HFFc6 (cell line): ENCODE data around the gene NEIL3. TPM values are rescaled to one million over a fixed set of nuclear protein-coding genes. Genes with fewer than 3 reads are reported as not detected.

Source experiments
- DNase-seq: peaks from one replicate; pipeline ENCODE4 v3.0.0-alpha.2; 2018
- H3K27ac Mint-ChIP-seq: 2 replicates; pipeline ENCODE4 v1.8.0; 2020; ENCODE audit warnings: mild to moderate bottlenecking, mixed read lengths
- H3K27me3 Mint-ChIP-seq: 2 replicates; pipeline ENCODE4 v1.8.0; 2021; ENCODE audit warnings: mild to moderate bottlenecking, moderate library complexity, mixed read lengths; ENCODE audit not compliant: insufficient read depth
- H3K36me3 Mint-ChIP-seq: 2 replicates; pipeline ENCODE4 v1.8.0; 2021; ENCODE audit warnings: low read depth, mixed read lengths
- H3K4me1 Mint-ChIP-seq: 2 replicates; pipeline ENCODE4 v1.8.0; 2020; ENCODE audit warnings: low read depth, mixed read lengths
- H3K4me3 Mint-ChIP-seq: 2 replicates; pipeline ENCODE4 v1.8.0; 2020; ENCODE audit warnings: mild to moderate bottlenecking, moderate library complexity, mixed read lengths
- H3K9me3 Mint-ChIP-seq: 2 replicates; pipeline ENCODE4 v1.8.0; 2020; ENCODE audit warnings: mild to moderate bottlenecking, mixed read lengths
- total RNA-seq, 6 experiments: library from RNA; stranded (reverse); fragmentation: NEBNext Ultra II Directional; extraction: Animal tissue kit (Norgen Biotek cat#: 25700); gene quantifications; 2 replicates in 1 of 6; 3 replicates in 5 of 6; pipeline ENCODE4 v1.2.3, GENCODE V29; 2021
- TF ChIP-seq, protein P1 (sequence below): fragments of 200-600 bp; sonication (generic); IDR thresholded peaks from 2 replicates; pipeline ENCODE4 v1.5.0; 2021; ENCODE audit warnings: antibody characterized with exemption, mild to moderate bottlenecking

The NEIL3 gene
- total RNA-seq, 6 experiments from 2014 or later = 4.1 to 9.5 (median 9.0) TPM

GRCh38 chr4:177313263-177313662 lies 3.6 kb downstream of the NEIL3 start:
- TF ChIP-seq, protein P1, sequence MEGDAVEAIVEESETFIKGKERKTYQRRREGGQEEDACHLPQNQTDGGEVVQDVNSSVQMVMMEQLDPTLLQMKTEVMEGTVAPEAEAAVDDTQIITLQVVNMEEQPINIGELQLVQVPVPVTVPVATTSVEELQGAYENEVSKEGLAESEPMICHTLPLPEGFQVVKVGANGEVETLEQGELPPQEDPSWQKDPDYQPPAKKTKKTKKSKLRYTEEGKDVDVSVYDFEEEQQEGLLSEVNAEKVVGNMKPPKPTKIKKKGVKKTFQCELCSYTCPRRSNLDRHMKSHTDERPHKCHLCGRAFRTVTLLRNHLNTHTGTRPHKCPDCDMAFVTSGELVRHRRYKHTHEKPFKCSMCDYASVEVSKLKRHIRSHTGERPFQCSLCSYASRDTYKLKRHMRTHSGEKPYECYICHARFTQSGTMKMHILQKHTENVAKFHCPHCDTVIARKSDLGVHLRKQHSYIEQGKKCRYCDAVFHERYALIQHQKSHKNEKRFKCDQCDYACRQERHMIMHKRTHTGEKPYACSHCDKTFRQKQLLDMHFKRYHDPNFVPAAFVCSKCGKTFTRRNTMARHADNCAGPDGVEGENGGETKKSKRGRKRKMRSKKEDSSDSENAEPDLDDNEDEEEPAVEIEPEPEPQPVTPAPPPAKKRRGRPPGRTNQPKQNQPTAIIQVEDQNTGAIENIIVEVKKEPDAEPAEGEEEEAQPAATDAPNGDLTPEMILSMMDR = no peak
- peaks cover under 1% of the 10 kb centered on the region; the same call in 1 of the 2 replicates for H3K36me3 Mint-ChIP-seq

DNA sequence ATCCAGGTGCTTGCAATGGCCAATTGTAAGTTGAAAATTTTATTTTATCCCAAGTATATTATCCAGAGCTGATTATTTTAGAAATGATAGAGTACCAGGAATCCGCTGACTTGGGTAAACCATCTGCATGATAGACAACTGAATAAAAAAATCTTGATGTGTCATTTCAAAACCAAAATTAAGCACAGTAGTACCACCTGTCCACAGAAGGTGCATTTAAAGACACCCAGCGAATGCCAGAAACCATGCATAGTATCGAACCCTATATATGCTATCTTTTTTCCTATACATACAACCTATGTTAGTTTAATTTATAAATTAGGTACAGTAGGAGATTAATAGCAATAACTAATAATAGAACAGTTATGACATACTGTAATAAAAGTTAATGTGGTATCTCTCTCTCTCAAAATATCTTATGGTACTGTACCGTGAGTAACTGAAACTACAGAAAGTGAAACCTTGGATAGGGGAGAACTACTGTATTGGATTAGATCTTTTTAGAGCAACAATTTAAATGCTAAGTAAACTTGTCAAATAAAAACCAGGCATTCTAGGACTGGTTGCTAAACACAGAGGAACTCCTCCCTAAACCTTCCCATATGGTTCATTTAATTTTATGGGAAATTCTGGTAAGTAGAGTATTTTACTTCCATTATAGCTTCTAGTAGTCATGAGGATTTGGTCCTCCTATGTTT lies 6.2 kb downstream of the NEIL3 start:
- Mint-ChIP-seq H3K27me3 (no peaks in the 10 kb centered on the region), H3K36me3 (peaks cover 6% of the 10 kb centered on the region; the same call in 1 of the 2 replicates), H3K27ac (peak overlapping the region; percentile 44), H3K4me3 (peak overlapping the region; percentile 57), H3K4me1 (peaks cover 86% of the 10 kb centered on the region), H3K9me3 (no peaks in the 10 kb centered on the region)
- TF ChIP-seq, protein P1 = no peak
- DNase-seq = no peak

More at GRCh38 chr4:177313263-177313662, 3.6 kb downstream of the NEIL3 start:
- no peaks in the 10 kb centered on the region for H3K9me3 Mint-ChIP-seq
- peak overlapping the region; percentile 56 for H3K4me3 Mint-ChIP-seq
- no peaks in the 10 kb centered on the region for H3K27me3 Mint-ChIP-seq
- no peak for DNase-seq
- H3K4me1 Mint-ChIP-seq = peaks cover 83% of the 10 kb centered on the region
- H3K27ac Mint-ChIP-seq = peak overlapping the region; percentile 34

GRCh38 chr4:177320721-177321120 lies 11.0 kb downstream of the NEIL3 start:
- Mint-ChIP-seq H3K4me3 (no peak overlapping the region), H3K9me3 (no peaks in the 10 kb centered on the region), H3K27me3 (no peaks in the 10 kb centered on the region), H3K27ac (peak overlapping the region; percentile 21; the same call in 1 of the 2 replicates), H3K4me1 (peaks cover 66% of the 10 kb centered on the region), H3K36me3 (peaks cover 23% of the 10 kb centered on the region)
- TF ChIP-seq, protein P1 = no peak
- DNase-seq = no peak

GRCh38 chr4:177321647-177322046 lies 12.0 kb downstream of the NEIL3 start:
- Mint-ChIP-seq H3K36me3 (peaks cover 31% of the 10 kb centered on the region), H3K27ac (peak overlapping the region; percentile 36), H3K4me3 (no peak overlapping the region), H3K9me3 (no peaks in the 10 kb centered on the region), H3K27me3 (no peaks in the 10 kb centered on the region), H3K4me1 (peaks cover 57% of the 10 kb centered on the region)
- no peak for DNase-seq
- TF ChIP-seq, protein P1 = no peak

- no peak overlapping the region; the same call in 1 of the 2 replicates for H3K4me3 Mint-ChIP-seq
- TF ChIP-seq, protein P1 = no peak
- H3K27me3 Mint-ChIP-seq = no peaks in the 10 kb centered on the region
- H3K4me1 Mint-ChIP-seq = peaks cover 50% of the 10 kb centered on the region
- no peak for DNase-seq
- H3K27ac Mint-ChIP-seq = peak overlapping the region; percentile 36
- no peaks in the 10 kb centered on the region for H3K9me3 Mint-ChIP-seq
- peaks cover 37% of the 10 kb centered on the region for H3K36me3 Mint-ChIP-seq
These were observed 12.6 kb downstream of the NEIL3 start for GRCh38 chr4:177322266-177322665.
